ENCODE measurements around the gene MTCL1. TPM values are rescaled to one million over a fixed set of nuclear protein-coding genes. Genes with fewer than 3 reads are reported as not detected.

The MTCL1 gene
- total RNA-seq, 4 donors from 2014 or later = 2.2 to 6.8 (median 4.0) TPM

DNA sequence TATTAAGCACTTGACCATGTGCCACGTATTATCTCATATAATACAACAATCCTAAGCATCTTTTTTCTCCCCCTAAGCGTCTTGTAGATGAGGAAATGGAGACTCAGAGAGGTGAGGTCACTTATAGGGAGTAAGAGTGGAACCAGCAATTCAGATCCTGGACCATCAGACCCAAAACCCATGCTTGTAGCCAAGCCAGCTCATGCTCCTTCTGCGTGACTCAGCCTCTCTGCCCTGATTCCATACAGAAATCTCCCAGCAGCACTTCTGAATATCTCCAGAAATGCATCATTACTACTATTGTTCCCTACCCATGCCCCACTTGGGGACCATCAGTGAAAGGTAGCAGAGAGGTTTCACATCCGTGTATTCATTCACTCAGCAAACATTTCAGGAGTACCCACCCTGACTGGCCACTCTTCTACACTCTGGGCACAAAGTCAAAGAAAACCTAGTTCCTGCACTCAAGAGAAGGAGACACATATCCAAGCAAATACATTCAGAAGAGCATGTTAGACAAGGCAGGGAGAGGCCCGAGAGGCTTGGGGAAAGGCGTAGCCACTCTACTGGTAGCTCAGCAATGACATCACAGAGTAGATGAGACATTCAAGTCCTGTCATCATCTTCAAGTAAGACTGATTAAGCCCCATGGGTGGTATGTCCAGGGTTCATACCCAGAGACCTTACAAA lies 141.9 kb downstream of the MTCL1 start:
- no peak overlapping the region for H3K4me3 ChIP-seq (ENCODE audit: low read depth, poor library complexity, severe bottlenecking)
- WGBS, 2 donors = 74 to 75% methylated on average over 6 of the region's 6 CpGs
- DNase-seq (ENCODE audit: low spot score in 2 of 2) = peak in 1 of 2 donors; percentile 48
- TF ChIP-seq, protein P1, sequence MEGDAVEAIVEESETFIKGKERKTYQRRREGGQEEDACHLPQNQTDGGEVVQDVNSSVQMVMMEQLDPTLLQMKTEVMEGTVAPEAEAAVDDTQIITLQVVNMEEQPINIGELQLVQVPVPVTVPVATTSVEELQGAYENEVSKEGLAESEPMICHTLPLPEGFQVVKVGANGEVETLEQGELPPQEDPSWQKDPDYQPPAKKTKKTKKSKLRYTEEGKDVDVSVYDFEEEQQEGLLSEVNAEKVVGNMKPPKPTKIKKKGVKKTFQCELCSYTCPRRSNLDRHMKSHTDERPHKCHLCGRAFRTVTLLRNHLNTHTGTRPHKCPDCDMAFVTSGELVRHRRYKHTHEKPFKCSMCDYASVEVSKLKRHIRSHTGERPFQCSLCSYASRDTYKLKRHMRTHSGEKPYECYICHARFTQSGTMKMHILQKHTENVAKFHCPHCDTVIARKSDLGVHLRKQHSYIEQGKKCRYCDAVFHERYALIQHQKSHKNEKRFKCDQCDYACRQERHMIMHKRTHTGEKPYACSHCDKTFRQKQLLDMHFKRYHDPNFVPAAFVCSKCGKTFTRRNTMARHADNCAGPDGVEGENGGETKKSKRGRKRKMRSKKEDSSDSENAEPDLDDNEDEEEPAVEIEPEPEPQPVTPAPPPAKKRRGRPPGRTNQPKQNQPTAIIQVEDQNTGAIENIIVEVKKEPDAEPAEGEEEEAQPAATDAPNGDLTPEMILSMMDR (IDR thresholded peaks at IDR 0.05) = no peak
- no peak for TF ChIP-seq POLR2A (IDR thresholded peaks at IDR 0.05)
- intact Hi-C loops (cut with DNase I; ENCODE audit: low total_unique reads) = no loop called here

DNA sequence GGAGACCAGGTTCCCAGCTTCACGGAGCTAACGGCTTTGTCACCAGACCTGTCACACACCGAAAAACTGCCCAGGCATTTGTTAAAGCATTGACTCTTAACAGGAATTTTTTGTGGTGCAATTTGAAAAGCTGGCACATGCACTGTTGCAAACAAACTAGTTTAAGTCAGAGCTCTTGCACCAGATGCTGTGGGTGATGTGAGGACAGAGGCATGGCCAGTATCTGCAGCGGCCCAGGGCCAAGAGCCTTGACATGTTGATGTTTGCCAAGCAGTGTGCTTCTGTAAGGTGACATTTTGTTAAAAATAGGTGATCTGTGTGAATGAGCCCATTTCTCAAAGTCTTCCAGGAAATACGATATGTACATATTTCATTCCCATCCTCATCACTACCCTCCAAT lies 142.5 kb downstream of the MTCL1 start:
- whole genome bisulfite sequencing, 2 donors = 59 to 73% methylated on average over 5 of the region's 5 CpGs
- intact Hi-C loops (cut with DNase I; ENCODE audit: low total_unique reads) = no loop called here
- no peak overlapping the region for H3K4me3 ChIP-seq (ENCODE audit: low read depth, poor library complexity, severe bottlenecking)
- TF ChIP-seq, protein P1 (IDR thresholded peaks at IDR 0.05) = no peak
- TF ChIP-seq POLR2A (IDR thresholded peaks at IDR 0.05) = no peak
- DNase-seq (ENCODE audit: low spot score in 2 of 2) = peak in 1 of 2 donors; percentile 39

DNA sequence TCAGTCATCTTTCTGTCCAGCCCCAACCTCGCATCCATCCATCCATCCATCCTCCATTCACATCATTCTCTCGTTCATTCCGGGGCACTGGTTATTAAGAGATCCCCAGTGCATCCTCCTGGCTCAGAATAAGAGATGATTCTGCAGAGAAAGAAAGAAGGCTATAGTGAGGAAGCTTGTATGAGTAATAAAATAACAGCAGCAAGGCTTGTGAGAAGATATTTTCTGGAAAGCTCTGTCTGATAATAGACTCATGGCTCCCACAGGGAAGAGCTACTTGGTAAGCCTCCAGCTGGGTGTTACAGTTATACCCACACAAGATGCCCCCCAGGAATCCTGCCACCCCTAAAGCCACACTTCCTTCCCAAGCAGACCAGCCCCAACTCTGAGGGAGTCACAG lies 143.2 kb downstream of the MTCL1 start:
- DNase-seq (ENCODE audit: low spot score in 2 of 2) = no peak
- no peak overlapping the region for H3K4me3 ChIP-seq (ENCODE audit: low read depth, poor library complexity, severe bottlenecking)
- 72 to 76% methylated on average over 3 of the region's 3 CpGs for WGBS, 2 donors
- intact Hi-C loops (cut with DNase I; ENCODE audit: low total_unique reads) = no loop called here
- TF ChIP-seq POLR2A (IDR thresholded peaks at IDR 0.05) = no peak
- TF ChIP-seq, protein P1 (IDR thresholded peaks at IDR 0.05) = no peak

DNA sequence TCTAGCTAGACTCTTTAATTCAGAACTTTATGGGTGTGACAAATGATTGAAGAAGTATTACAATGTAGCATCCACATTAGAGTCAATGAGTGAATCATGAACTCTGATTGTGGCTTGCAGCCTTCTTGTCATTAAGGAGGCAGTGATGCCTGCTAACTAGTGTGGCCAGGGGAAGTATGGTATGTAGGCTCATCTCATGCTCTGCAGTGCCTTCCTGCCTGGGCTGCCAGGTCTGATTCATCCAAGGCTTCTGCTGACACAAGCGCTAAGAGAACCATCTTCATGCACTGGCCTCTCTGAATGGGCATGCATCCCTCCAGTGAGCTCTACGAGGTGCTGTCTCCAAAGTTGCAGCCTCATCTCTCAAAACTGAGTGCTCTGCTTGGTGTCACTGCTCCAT lies 144.3 kb downstream of the MTCL1 start:
- DNase-seq (ENCODE audit: low spot score in 2 of 2) = peak in 1 of 2 donors; percentile 32
- intact Hi-C loops (cut with DNase I; ENCODE audit: low total_unique reads) = no loop called here
- TF ChIP-seq, protein P1 (IDR thresholded peaks at IDR 0.05) = no peak
- WGBS, 2 donors = 88 to 97% methylated on average over 2 of the region's 2 CpGs
- no peak overlapping the region for H3K4me3 ChIP-seq (ENCODE audit: low read depth, poor library complexity, severe bottlenecking)

DNA sequence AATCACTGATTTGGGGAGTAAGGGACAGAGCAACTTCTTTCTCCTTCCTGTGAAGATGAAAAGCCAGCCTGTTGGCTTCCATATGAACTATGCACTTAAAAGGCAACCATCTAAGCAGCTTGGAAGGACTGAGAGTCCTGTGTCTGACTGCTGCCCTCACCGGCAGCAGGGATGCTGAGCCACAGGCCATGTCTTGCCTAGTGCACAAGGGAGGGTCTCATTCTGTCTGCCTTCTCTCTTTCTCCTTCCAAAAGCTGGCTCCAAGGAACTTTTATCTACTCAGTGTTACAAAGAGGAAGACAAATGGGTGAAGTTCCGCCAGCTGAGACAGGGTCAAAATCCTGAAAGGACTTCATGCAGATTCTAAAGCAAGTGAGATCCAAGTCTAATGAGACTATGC lies 146.3 kb downstream of the MTCL1 start:
- no peak overlapping the region for H3K4me3 ChIP-seq (ENCODE audit: low read depth, poor library complexity, severe bottlenecking)
- 67 to 91% methylated on average over 2 of the region's 2 CpGs for WGBS, 2 donors
- peak in 1 of 2 donors; percentile 9 for DNase-seq (ENCODE audit: low spot score in 2 of 2)
- intact Hi-C loops (cut with DNase I; ENCODE audit: low total_unique reads) = no loop called here
- TF ChIP-seq POLR2A (IDR thresholded peaks at IDR 0.05) = no peak
- TF ChIP-seq, protein P1 (IDR thresholded peaks at IDR 0.05) = no peak

DNA sequence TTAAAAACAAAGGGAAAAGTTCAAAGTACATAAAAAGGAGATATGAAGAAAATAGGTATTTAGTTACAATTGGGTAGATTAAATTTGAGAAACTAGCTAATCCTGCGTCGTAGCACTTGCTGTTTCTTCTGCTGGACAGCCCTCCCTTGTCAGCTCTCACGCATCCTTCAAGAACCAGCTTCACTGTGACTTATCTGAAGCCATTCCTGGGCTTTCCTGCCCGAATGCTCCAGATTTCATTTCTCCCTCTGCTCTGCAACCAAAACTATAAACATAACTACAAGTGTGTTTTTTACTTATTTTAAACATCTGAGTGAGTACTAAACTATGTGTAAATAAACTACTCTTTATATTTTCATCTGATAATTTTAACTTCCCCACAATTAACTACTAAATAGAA lies 149.2 kb downstream of the MTCL1 start:
- TF ChIP-seq, protein P1 (IDR thresholded peaks at IDR 0.05) = no peak
- TF ChIP-seq POLR2A (IDR thresholded peaks at IDR 0.05) = no peak
- 69 to 71% methylated on average over 4 of the region's 4 CpGs for WGBS, 2 donors
- H3K4me3 ChIP-seq (ENCODE audit: low read depth, poor library complexity, severe bottlenecking) = no peak overlapping the region

More for the DNA sequence above, 149.2 kb downstream of the MTCL1 start:
- no peak for DNase-seq (ENCODE audit: low spot score in 2 of 2)
- intact Hi-C loops (cut with DNase I; ENCODE audit: low total_unique reads) = no loop called here
